HEK293T (cell line): ENCODE data around the gene WNT3A.

ENCODE experiments used
- ARNT ChIP-seq: fragments of 450-650 bp; IDR thresholded peaks from 2 replicates; pipeline ENCODE4 v1.6.1; 2017; ENCODE audit warnings: mild to moderate bottlenecking
- BHLHE40 ChIP-seq: fragments of 450-650 bp; IDR thresholded peaks from 2 replicates; pipeline ENCODE4 v1.6.1; 2016; ENCODE audit warnings: mild to moderate bottlenecking, moderate library complexity, borderline replicate concordance
- ELF4 ChIP-seq: fragments of 450-650 bp; IDR thresholded peaks from 2 replicates; pipeline ENCODE4 v1.6.1; 2017; ENCODE audit warnings: antibody characterized with exemption
- FOXA1 ChIP-seq: fragments of 450-650 bp; IDR thresholded peaks from 2 replicates; pipeline ENCODE4 v1.6.1; 2016; ENCODE audit warnings: mild to moderate bottlenecking
- FOXK2 ChIP-seq: fragments of 450-650 bp; IDR thresholded peaks from 2 replicates; pipeline ENCODE4 v1.6.1; 2016; ENCODE audit warnings: mild to moderate bottlenecking
- FOXM1 ChIP-seq: fragments of 450-650 bp; IDR thresholded peaks from 2 replicates; pipeline ENCODE4 v1.6.1; 2017; ENCODE audit warnings: mild to moderate bottlenecking, borderline replicate concordance
- HDGF ChIP-seq: fragments of 450-650 bp; IDR thresholded peaks from 2 replicates; pipeline ENCODE4 v1.6.1; 2017; ENCODE audit warnings: antibody characterized with exemption, borderline replicate concordance
- L3MBTL2 ChIP-seq: fragments of 450-650 bp; conservative IDR thresholded peaks from 2 replicates; pipeline ENCODE4 v1.6.1; 2016; ENCODE audit warnings: mild to moderate bottlenecking
- LEF1 ChIP-seq: fragments of 450-650 bp; IDR thresholded peaks from 2 replicates; pipeline ENCODE4 v1.6.1; 2017; ENCODE audit warnings: mild to moderate bottlenecking, borderline replicate concordance
- NFRKB ChIP-seq: fragments of 450-650 bp; IDR thresholded peaks from 2 replicates; pipeline ENCODE4 v1.6.1; 2016; ENCODE audit warnings: mild to moderate bottlenecking, moderate library complexity
- PKNOX1 ChIP-seq: fragments of 450-650 bp; IDR thresholded peaks from 2 replicates; pipeline ENCODE4 v1.6.1; 2016
- SP1 ChIP-seq: fragments of 450-650 bp; IDR thresholded peaks from 2 replicates; pipeline ENCODE4 v1.6.1; 2017
- SUZ12 ChIP-seq: fragments of 450-650 bp; IDR thresholded peaks from 2 replicates; pipeline ENCODE4 v1.6.1; 2016; ENCODE audit warnings: mild to moderate bottlenecking
- ZNF384 ChIP-seq: fragments of 450-650 bp; IDR thresholded peaks from 2 replicates; pipeline ENCODE4 v1.6.1; 2016

GRCh38 chr1:228045405-228045804, 38.6 kb downstream of the WNT3A start:
- TF ChIP-seq FOXM1 (no peak), L3MBTL2 (no peak), SP1 (no peak), PKNOX1 (no peak), LEF1 (no peak), HDGF (no peak), ARNT (no peak), FOXK2 (no peak), ELF4 (no peak), BHLHE40 (no peak), SUZ12 (no peak), ZNF384 (no peak), NFRKB (no peak), FOXA1 (no peak)
